ENCODE results near the gene MAP1LC3A. TPM values are rescaled to one million over a fixed set of nuclear protein-coding genes. Genes with fewer than 3 reads are reported as not detected.
A peak's percentile ranks its signal among the peaks of the same experiment; 100 is the strongest.

Gene MAP1LC3A
- total RNA-seq, 3 donors from 2014 or later: 30.6 to 61.6 (median 47.8) TPM

DNA sequence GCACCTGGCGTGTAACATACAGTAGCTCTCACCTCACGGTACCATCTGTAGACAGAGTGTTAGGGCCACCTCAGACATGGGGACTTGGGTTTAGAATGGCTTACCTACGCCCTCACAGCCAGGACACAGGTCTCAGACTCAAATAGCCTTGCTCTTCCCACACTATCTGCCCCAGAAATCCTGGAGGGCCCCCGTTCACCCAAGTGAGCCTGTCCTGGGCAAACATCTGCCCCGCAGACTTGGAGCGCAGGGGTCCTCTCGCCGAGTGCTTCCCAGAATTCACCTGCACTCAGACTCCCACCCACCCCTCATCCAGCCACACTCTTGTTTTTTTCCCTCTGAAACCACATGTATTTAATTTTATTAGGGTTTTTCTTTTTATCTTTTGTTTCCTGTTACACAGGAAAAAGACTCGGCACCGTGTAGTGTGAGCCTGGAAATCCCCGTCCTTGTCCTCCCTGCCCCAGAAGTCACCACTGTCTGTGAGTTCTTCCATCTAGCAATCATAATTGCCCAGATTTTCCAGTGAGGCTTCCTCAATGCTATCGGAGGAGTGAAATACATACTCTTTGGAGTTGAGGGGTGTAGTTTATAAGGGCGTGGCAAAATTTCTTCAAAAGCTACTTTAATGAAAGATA, 17.1 kb upstream of the MAP1LC3A start:
- peaks cover 7% of the 10 kb centered on the region for H3K36me3 ChIP-seq (ENCODE audit: low read depth)
- H3K4me3 ChIP-seq: no peak overlapping the region
- ATAC-seq (no peak), DNase-seq (peak in 2 of 3 donors; percentile 7 to 24)
- TF ChIP-seq, protein P1, sequence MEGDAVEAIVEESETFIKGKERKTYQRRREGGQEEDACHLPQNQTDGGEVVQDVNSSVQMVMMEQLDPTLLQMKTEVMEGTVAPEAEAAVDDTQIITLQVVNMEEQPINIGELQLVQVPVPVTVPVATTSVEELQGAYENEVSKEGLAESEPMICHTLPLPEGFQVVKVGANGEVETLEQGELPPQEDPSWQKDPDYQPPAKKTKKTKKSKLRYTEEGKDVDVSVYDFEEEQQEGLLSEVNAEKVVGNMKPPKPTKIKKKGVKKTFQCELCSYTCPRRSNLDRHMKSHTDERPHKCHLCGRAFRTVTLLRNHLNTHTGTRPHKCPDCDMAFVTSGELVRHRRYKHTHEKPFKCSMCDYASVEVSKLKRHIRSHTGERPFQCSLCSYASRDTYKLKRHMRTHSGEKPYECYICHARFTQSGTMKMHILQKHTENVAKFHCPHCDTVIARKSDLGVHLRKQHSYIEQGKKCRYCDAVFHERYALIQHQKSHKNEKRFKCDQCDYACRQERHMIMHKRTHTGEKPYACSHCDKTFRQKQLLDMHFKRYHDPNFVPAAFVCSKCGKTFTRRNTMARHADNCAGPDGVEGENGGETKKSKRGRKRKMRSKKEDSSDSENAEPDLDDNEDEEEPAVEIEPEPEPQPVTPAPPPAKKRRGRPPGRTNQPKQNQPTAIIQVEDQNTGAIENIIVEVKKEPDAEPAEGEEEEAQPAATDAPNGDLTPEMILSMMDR (IDR thresholded peaks at IDR 0.05): no peak
- H3K4me1 ChIP-seq (ENCODE audit: low read depth): peaks cover 12% of the 10 kb centered on the region
- intact Hi-C loops (cut with DNase I, micrococcal nuclease): no loop called here
- no peaks in the 10 kb centered on the region for H3K9me3 ChIP-seq

DNA sequence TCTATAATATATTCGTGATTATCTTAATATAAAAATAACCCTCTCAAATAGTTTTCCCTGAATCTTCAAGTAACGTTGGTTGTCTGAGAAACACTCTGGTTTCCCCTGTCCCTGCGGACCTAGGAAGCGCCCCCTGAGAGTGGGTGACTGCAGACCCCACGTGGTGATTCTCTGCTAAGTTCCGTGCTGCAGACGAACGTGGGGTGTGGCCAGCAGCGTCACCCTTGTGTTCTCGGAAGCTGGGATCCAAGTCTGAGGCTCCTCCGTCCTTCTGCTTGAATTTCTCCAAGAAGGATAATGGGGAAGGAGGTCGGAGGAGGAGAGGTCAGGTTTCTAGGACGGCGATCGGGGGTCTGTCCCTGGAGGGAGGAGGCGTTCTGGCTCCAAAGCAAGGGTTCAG, 16.6 kb upstream of the MAP1LC3A start:
- DNase-seq (peak in 2 of 3 donors; percentile 16 to 17), ATAC-seq (no peak)
- intact Hi-C loops (cut with DNase I, micrococcal nuclease): no loop called here
- peaks cover 7% of the 10 kb centered on the region for H3K36me3 ChIP-seq (ENCODE audit: low read depth)
- H3K4me3 ChIP-seq: no peak overlapping the region
- H3K9me3 ChIP-seq: no peaks in the 10 kb centered on the region
- TF ChIP-seq, protein P1 (IDR thresholded peaks at IDR 0.05): no peak
- peaks cover 12% of the 10 kb centered on the region for H3K4me1 ChIP-seq (ENCODE audit: low read depth)

GRCh38 chr20:34542439-34542838, 16.1 kb upstream of the MAP1LC3A start:
- TF ChIP-seq, protein P1 (IDR thresholded peaks at IDR 0.05): no peak
- intact Hi-C loops (cut with DNase I, micrococcal nuclease): no loop called here
- ATAC-seq (no peak), DNase-seq (peak in 2 of 3 donors; percentile 7 to 19)
- Histone ChIP-seq H3K4me3 (no peak overlapping the region), H3K4me1 (ENCODE audit: low read depth) (peaks cover 12% of the 10 kb centered on the region), H3K9me3 (no peaks in the 10 kb centered on the region), H3K36me3 (ENCODE audit: low read depth) (peaks cover 7% of the 10 kb centered on the region)

- TF ChIP-seq, protein P1 (IDR thresholded peaks at IDR 0.05): no peak
- peak; percentile 64 for ATAC-seq
- Histone ChIP-seq H3K4me3 (no peak overlapping the region), H3K9me3 (no peaks in the 10 kb centered on the region), H3K36me3 (ENCODE audit: low read depth) (peaks cover 7% of the 10 kb centered on the region), H3K4me1 (ENCODE audit: low read depth) (peaks cover 14% of the 10 kb centered on the region)
- peak; percentile 40 to 63 (median 55) for DNase-seq
- intact Hi-C loops (cut with DNase I, micrococcal nuclease): no loop called here
Observed at GRCh38 chr20:34543463-34544056, 15.0 kb upstream of the MAP1LC3A start.

- Histone ChIP-seq H3K4me3 (no peak overlapping the region), H3K9me3 (no peaks in the 10 kb centered on the region), H3K36me3 (ENCODE audit: low read depth) (peaks cover 7% of the 10 kb centered on the region), H3K4me1 (ENCODE audit: low read depth) (peaks cover 14% of the 10 kb centered on the region)
- ATAC-seq (peak; percentile 61), DNase-seq (peak; percentile 36 to 51 (median 46))
- TF ChIP-seq, protein P1 (IDR thresholded peaks at IDR 0.05): no peak
- intact Hi-C loops (cut with DNase I, micrococcal nuclease): no loop called here
Observed at GRCh38 chr20:34544109-34544796, 14.3 kb upstream of the MAP1LC3A start.

Data from mucosa of descending colon (tissue), 3 donors.